Heart left ventricle (tissue), 16 donors: ENCODE measurements around the gene MAP3K20. TPM values are rescaled to one million over a fixed set of nuclear protein-coding genes. Genes with fewer than 3 reads are reported as not detected.
"Not testable (repeated sequence)": the region's sequence is repeated elsewhere in the genome, so short reads cannot be mapped to it uniquely, and the experiment has no call there.

Experiments used
- ATAC-seq, 4 donors: fragments of 200-7000 bp; cut with Tn5 transposase; one replicate each; pipeline ENCODE4 v1.9.1; 2020 to 2022; ENCODE audit warnings: moderate library complexity in 4 of 4, mild to moderate bottlenecking in 3 of 4, moderate number of reproducible peaks in 1 of 4
- DNase-seq, 5 donors: peaks; one replicate each; pipeline ENCODE4 v3.0.0-alpha.2; 2020
- H3K27ac ChIP-seq, 12 donors: fragments of 200-600 bp; sonication (generic) in 4 of 12; one replicate each; pipeline versions ENCODE4 v1.5.0 to v1.8.0; 2016 to 2022; ENCODE audit warnings: mild to moderate bottlenecking in 2 of 12
- H3K27me3 ChIP-seq, 9 donors: fragments of 200-600 bp; sonication (generic) in 2 of 9; one replicate each; pipeline versions ENCODE4 v1.5.1 to v1.8.0; 2016 to 2022; ENCODE audit warnings: mild to moderate bottlenecking in 3 of 9
- H3K36me3 ChIP-seq, 9 donors: fragments of 200-600 bp; sonication (generic) in 2 of 9; one replicate each; pipeline versions ENCODE4 v1.5.0 to v1.8.0; 2018 to 2022; ENCODE audit warnings: mild to moderate bottlenecking in 2 of 9
- H3K4me1 ChIP-seq, 12 donors: fragments of 200-600 bp; sonication (generic) in 4 of 12; one replicate each; pipeline versions ENCODE4 v1.5.0 to v1.8.0; 2016 to 2022; ENCODE audit warnings: mild to moderate bottlenecking in 3 of 12
- H3K4me3 ChIP-seq, 12 donors: fragments of 200-600 bp; sonication (generic) in 4 of 12; one replicate each; pipeline versions ENCODE4 v1.5.0 to v1.8.0; 2017 to 2022; ENCODE audit warnings: mild to moderate bottlenecking in 9 of 12, moderate library complexity in 4 of 12
- H3K9me3 ChIP-seq, 12 donors: fragments of 200-600 bp; sonication (generic) in 4 of 12; one replicate each; pipeline versions ENCODE4 v1.5.0 to v1.8.0; 2016 to 2022; ENCODE audit warnings: mild to moderate bottlenecking in 1 of 12
- POLR2A ChIP-seq, 2 donors: fragments of 450-650 bp; IDR thresholded peaks; one replicate each; pipeline ENCODE4 v1.6.1; 2017; ENCODE audit warnings: antibody characterized with exemption in 2 of 2, mild to moderate bottlenecking in 2 of 2, moderate library complexity in 2 of 2
- WGBS, 4 donors: extraction: QIAGEN DNeasy Blood & Tissue Kit in 2 of 4; methylation state at CpG; one replicate each; pipeline versions ENCODE4 v1.1.5 to v1.1.7; 2013 to 2018; 5-methylcytosine and 5-hydroxymethylcytosine counted together
- intact Hi-C, 10 donors: fragments of 100-400 bp; cut with DNase I; formaldehyde crosslinking; loops; one replicate each; pipeline versions ENCODE4 v1.11.1 to v1.14.2; 2022
- polyA plus RNA-seq, 2 donors: library from polyadenylated mRNA; stranded (reverse); fragments of 200-250 nt; gene quantifications; one replicate each; pipeline ENCODE4 v1.2.3, GENCODE V29; 2013
- total RNA-seq, 9 donors: library from RNA; depleted of rRNA in 2 of 9; stranded (reverse); fragments of >200 nt in 2 of 9; fragmentation: NEBNext Ultra II Directional in 3 of 9; extraction: Animal tissue kit (Norgen Biotek cat#: 25700) in 3 of 9; gene quantifications; one replicate each; pipeline versions ENCODE4 v1.1.0 to v1.2.4, GENCODE V29; 2016 to 2023
- TF ChIP-seq, protein P1 (sequence below), 12 donors: fragments of 200-600 bp; sonication (generic) in 4 of 12; IDR thresholded peaks; one replicate each; pipeline versions ENCODE4 v1.5.0 to v1.8.0; 2018 to 2022; ENCODE audit warnings: antibody characterized with exemption in 12 of 12, mild to moderate bottlenecking in 5 of 12
- donor health status: ischemic (EF 13 %, LVEDD 7.1; RV severe dilation, severe dysfunction).
- donor health status: healthy with polysubstance abuse.
- donor health status: DM: no; HTN: yes; CAD: no.
- donor health status: DM: no; HTN: no; CAD: no.
- donor health status: ischemic (EF 25% LVEDD 6.9; RV normal size, moderate dysfunction).
- donor health status: ischemic (EF 25% LVEDD 5.7; RV mildly dilated, moderate dysfunction).
- donor health status: healthy.
- donor health status: DM: yes; HTN: yes; CAD: no.
- donor health status: ischemic (EF 35%, LVEDD 5.7; RV mildly dilated, moderate dysfunction).
- donor health status: nonischemic (EF 11% LVEDD 7.7; RV severe dilation, severe dysfunction).
- donor health status: DM: yes; HTN: yes; CAD: no.
- donor health status: PGD.
- donor health status: ischemic (EF 29% LVEDD 5.4; RV normal size, mild dysfunction).
- donor health status: nonischemic (EF 23%, LVEDD 6.1; RV moderate dilation, normal function).

The MAP3K20 gene
- total and polyA plus RNA-seq, 11 donors, result 98.6 to 487 (median 355) TPM

DNA sequence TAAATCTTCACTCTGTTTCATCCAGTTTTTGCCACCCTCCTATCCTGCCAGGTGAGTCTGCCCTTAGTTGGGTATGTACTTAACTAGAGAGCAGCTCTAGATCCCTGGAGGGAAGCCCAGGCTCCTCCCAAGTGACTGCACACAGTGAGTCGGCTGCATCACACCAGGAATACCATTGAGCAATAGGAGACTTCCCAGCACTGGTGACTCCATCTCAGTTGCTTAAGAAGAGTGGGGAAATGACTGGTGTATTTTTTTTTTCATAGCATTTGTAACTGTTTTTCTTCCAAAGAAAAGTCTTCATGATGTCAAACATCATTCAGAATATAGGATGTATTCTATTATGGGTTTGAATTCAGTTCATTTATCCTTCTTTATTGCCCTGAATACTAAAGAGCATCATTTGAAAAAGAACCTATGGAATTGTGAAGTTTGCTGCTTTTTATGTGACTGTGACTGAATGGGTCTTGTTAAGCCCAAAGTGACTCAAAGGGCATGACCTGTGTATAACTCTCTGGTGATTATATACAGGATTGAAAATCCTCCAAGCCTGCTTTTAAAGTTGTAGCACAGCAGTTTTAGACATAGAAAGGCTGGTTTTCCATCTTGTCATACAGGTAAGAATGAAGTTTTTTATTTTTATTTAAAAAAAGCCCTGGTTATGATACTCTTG, 84.3 kb downstream of the MAP3K20 start:
- Histone ChIP-seq H3K4me1 (peaks cover 7 to 50% (median 25%) of the 10 kb centered on the region in 12 donors), H3K9me3 (peaks cover 0 to 7% (median 0%) of the 10 kb centered on the region in 12 donors), H3K27ac (peak overlapping the region in 9 of 12 donors; percentile 13 to 87 (median 55)), H3K36me3 (peaks cover 0 to 7% (median 0%) of the 10 kb centered on the region in 9 donors), H3K4me3 (no peak overlapping the region), H3K27me3 (no peaks in the 10 kb centered on the region)
- WGBS, 4 donors, result 8 to 18% (median 10%) methylated on average over 1 of the region's 1 CpG
- peak; percentile 43 to 95 (median 70) for DNase-seq
- intact Hi-C loops, result no loop called here
- ATAC-seq, result peak; percentile 75 to 99 (median 93)
- TF ChIP-seq POLR2A (IDR thresholded peaks at IDR 0.05), result no peak
- TF ChIP-seq, protein P1, sequence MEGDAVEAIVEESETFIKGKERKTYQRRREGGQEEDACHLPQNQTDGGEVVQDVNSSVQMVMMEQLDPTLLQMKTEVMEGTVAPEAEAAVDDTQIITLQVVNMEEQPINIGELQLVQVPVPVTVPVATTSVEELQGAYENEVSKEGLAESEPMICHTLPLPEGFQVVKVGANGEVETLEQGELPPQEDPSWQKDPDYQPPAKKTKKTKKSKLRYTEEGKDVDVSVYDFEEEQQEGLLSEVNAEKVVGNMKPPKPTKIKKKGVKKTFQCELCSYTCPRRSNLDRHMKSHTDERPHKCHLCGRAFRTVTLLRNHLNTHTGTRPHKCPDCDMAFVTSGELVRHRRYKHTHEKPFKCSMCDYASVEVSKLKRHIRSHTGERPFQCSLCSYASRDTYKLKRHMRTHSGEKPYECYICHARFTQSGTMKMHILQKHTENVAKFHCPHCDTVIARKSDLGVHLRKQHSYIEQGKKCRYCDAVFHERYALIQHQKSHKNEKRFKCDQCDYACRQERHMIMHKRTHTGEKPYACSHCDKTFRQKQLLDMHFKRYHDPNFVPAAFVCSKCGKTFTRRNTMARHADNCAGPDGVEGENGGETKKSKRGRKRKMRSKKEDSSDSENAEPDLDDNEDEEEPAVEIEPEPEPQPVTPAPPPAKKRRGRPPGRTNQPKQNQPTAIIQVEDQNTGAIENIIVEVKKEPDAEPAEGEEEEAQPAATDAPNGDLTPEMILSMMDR (IDR thresholded peaks at IDR 0.05), result no peak

DNA sequence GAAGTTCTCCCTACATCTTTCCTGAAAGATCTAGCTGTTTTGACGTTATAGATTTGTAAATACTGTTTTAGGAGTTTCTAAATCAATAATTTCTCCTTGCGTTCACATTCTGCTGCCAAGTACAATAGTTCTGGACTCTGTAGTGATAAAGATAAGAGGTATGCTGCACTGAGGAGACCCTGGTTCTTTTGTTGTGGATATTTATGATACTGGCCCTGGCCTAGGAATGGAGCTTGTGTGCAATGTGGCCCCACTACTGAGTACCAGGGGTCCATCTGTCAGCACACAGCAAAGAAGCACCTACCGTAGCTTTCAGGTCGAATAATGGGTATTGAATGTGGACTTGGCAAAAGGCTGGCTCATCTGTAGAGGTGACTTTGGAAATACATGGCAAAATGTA, 85.0 kb downstream of the MAP3K20 start:
- peaks cover 0 to 7% (median 0%) of the 10 kb centered on the region in 9 donors for H3K36me3 ChIP-seq
- peaks cover 7 to 57% (median 26%) of the 10 kb centered on the region in 12 donors for H3K4me1 ChIP-seq
- H3K27ac ChIP-seq, result peak overlapping the region in 8 of 12 donors; percentile 9 to 87 (median 55)
- 51 to 69% (median 61%) methylated on average over 4 of the region's 4 CpGs for WGBS, 4 donors
- intact Hi-C loops, result no loop called here
- DNase-seq (no peak), ATAC-seq (no peak)
- H3K4me3 ChIP-seq, result no peak overlapping the region
- TF ChIP-seq POLR2A (IDR thresholded peaks at IDR 0.05), result no peak
- TF ChIP-seq, protein P1 (IDR thresholded peaks at IDR 0.05), result no peak
- no peaks in the 10 kb centered on the region for H3K27me3 ChIP-seq
- peaks cover 0 to 7% (median 0%) of the 10 kb centered on the region in 12 donors for H3K9me3 ChIP-seq

DNA sequence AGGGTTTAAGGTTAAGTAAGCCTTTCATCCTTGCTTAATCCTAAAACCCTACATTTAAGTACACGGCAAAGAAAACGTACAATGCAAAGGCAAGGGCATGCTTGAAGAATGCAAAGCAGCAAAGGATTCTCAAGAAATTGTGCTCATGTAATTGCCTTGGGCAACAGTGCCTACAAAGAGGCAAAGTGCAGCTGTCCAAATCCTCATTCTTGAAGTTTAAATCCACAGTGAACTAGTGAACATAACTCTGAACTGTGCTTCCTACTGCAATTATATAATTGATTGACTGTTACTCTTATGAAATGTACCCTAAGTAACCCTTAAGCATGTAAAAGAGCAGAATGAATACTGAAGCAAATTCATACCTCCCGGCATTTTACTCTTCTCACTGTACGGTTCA, 85.4 kb downstream of the MAP3K20 start:
- DNase-seq (no peak), ATAC-seq (no peak)
- TF ChIP-seq POLR2A (IDR thresholded peaks at IDR 0.05), result no peak
- TF ChIP-seq, protein P1 (IDR thresholded peaks at IDR 0.05), result no peak
- Histone ChIP-seq H3K27ac (peak overlapping the region in 7 of 12 donors; percentile 9 to 87 (median 55)), H3K4me1 (peaks cover 7 to 61% (median 25%) of the 10 kb centered on the region in 12 donors), H3K9me3 (peaks cover 0 to 7% (median 0%) of the 10 kb centered on the region in 12 donors), H3K36me3 (peaks cover 0 to 7% (median 0%) of the 10 kb centered on the region in 9 donors), H3K4me3 (no peak overlapping the region), H3K27me3 (no peaks in the 10 kb centered on the region)
- WGBS, 4 donors, result 79 to 92% (median 89%) methylated on average over 4 of the region's 4 CpGs
- intact Hi-C loops, result no loop called here

DNA sequence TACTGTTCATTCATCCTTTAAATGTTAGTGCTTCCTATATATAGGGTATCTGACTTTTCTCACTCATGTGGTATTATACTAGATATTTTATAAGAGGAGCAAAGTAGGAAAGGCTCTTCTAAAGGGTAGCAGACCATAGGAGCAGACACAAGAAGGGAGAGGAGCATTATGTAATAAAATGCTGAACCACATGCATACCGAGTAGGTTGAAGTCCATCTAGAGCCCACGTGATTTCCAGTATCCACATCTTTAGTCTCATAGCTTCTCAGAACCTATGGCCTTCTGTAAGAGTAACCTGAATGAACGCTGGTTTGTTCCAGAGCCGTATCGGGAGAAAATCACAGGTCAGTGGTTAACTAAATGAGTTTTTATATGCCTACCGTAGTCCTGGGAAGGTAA, 85.9 kb downstream of the MAP3K20 start:
- TF ChIP-seq, protein P1 (IDR thresholded peaks at IDR 0.05), result no peak
- no peak for TF ChIP-seq POLR2A (IDR thresholded peaks at IDR 0.05)
- H3K9me3 ChIP-seq, result peaks cover 0 to 7% (median 0%) of the 10 kb centered on the region in 12 donors
- H3K27me3 ChIP-seq, result no peaks in the 10 kb centered on the region
- intact Hi-C loops, result no loop called here
- DNase-seq, result no peak
- peak overlapping the region in 4 of 12 donors; percentile 9 to 87 (median 78) for H3K27ac ChIP-seq
- ATAC-seq, result no peak
- no peak overlapping the region for H3K4me3 ChIP-seq
- WGBS, 4 donors, result 87 to 92% (median 89%) methylated on average over 6 of the region's 6 CpGs
- peaks cover 0 to 7% (median 0%) of the 10 kb centered on the region in 9 donors for H3K36me3 ChIP-seq
- peaks cover 7 to 58% (median 27%) of the 10 kb centered on the region in 12 donors for H3K4me1 ChIP-seq

DNA sequence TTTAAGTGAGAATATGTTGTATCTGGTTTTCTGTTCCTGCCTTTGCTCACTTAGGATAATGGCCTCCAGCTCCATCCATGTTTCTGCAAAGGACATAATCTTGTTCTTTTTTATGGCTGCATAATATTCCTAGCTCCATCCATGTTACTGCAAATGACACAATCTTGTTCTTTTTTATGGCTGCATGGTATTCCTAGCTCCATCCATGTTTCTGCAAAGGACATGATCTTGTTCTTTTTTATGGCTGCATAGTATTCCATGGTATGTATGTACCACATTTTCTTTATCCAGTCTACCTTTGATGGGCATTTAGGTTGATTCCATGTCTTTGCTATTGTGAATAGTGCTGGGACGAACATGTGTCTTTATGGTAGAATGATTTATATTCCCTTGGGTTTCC, 87.7 kb downstream of the MAP3K20 start:
- peaks cover 7 to 48% (median 24%) of the 10 kb centered on the region in 12 donors for H3K4me1 ChIP-seq
- H3K9me3 ChIP-seq, intact Hi-C loops, DNase-seq, H3K36me3 ChIP-seq, H3K27me3 ChIP-seq, H3K4me3 ChIP-seq, H3K27ac ChIP-seq, ATAC-seq: not testable (repeated sequence)
- 91 to 99% (median 92%) methylated on average over 1 of the region's 1 CpG for WGBS, 4 donors
